H1 (cell line): ENCODE results near the gene NLRX1. TPM values are rescaled to one million over a fixed set of nuclear protein-coding genes. Genes with fewer than 3 reads are reported as not detected.

Experiments used
- RFX5 ChIP-seq: IDR thresholded peaks from 2 replicates; pipeline ENCODE4 v1.6.1; 2011; ENCODE audit warnings: low read depth, low read length, improper control_type of control experiment, borderline replicate concordance
- polyA plus RNA-seq, 7 experiments: library from polyadenylated mRNA; depleted of rRNA in 3 of 7; stranded (reverse) in 5 of 7; unstranded in 2 of 7; fragments of >200 nt in 5 of 7; fragments of 200-250 nt in 2 of 7; gene quantifications; 1 replicate in 5 of 7; 2 replicates in 1 of 7; 4 replicates in 1 of 7; pipeline versions ENCODE4 v1.2.1 to v1.2.3, GENCODE V29; 2011 to 2013; ENCODE audit warnings: missing spikeins in 2 of 7, mixed read lengths in 2 of 7
- total RNA-seq: library from RNA; stranded (reverse); fragmentation: NEBNext Ultra II Directional; extraction: Animal tissue kit (Norgen Biotek cat#: 25700); gene quantifications from 2 replicates; pipeline ENCODE4 v1.2.1, GENCODE V29; 2021
- TF ChIP-seq, protein P1 (sequence below): IDR thresholded peaks from 2 replicates; pipeline ENCODE4 v1.6.1; 2011; ENCODE audit warnings: low read length, improper control_type of control experiment

NLRX1 gene
- total and polyA plus RNA-seq, 2 of the 8 experiments (the other 6 are each of a cell fraction or from before 2014, with no cell fraction given): 13.2 to 18.6 TPM

DNA sequence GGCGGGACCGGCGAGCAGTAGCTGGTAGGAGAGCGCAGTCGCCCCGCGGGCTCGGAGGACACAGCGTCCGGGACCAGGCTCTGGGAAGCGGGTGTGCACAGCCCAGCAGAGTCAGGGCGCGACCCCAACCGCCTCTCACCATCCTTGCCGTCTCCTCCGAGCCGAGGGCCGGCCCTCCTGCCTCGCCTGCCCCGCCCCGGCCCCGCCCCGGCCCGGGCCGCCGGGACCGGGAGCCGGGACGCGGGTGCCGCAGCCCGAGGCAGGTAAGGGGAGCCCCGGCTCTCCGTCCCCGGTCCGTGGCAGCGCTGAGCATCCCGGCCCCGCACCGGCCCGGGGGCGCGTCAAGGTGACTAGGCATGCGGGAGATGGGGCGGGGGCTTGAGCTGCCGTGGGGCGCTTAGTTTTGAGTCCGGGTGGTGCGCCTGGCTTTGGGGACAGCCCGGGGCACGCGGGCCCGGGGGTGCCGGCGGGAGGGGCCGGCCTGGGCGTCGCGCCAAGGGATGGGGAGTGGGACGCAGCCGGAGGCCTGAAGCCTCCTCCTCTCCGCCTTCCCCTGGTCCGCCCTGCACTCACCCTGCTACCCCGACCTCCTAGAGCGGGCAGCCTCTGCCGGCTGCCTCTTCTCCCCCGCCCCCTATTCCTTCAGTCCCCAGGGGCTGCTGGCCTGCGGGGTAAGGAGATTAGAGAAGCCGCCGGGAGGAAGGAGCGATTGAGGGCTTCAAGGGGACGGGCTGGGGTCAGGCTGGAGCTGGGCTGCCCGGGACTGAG is 19.3 kb upstream of the NLRX1 start, which contains the start of gene ABCG4 (continued):
- TF ChIP-seq, protein P1, sequence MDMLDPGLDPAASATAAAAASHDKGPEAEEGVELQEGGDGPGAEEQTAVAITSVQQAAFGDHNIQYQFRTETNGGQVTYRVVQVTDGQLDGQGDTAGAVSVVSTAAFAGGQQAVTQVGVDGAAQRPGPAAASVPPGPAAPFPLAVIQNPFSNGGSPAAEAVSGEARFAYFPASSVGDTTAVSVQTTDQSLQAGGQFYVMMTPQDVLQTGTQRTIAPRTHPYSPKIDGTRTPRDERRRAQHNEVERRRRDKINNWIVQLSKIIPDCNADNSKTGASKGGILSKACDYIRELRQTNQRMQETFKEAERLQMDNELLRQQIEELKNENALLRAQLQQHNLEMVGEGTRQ: no peak
- TF ChIP-seq RFX5: no peak
